GM18507 (cell line): Measurements from ENCODE around the gene ZEB2.
A peak's percentile ranks its signal among the peaks of the same experiment; 100 is the strongest.
"Not testable (repeated sequence)": the region's sequence is repeated elsewhere in the genome, so short reads cannot be mapped to it uniquely, and the experiment has no call there.

Experiments used
- DNase-seq: peaks from one replicate; pipeline ENCODE4 v3.0.0; 2011; ENCODE audit warnings: low read depth; ENCODE audit not compliant: insufficient read length; ENCODE audit errors: extremely low spot score
- FAIRE-seq: peaks from 2 replicates; lab custom pipeline; 2011; peaks lifted over from hg19 to GRCh38; lab: Jason Lieb, UNC

The ZEB2 gene

DNA sequence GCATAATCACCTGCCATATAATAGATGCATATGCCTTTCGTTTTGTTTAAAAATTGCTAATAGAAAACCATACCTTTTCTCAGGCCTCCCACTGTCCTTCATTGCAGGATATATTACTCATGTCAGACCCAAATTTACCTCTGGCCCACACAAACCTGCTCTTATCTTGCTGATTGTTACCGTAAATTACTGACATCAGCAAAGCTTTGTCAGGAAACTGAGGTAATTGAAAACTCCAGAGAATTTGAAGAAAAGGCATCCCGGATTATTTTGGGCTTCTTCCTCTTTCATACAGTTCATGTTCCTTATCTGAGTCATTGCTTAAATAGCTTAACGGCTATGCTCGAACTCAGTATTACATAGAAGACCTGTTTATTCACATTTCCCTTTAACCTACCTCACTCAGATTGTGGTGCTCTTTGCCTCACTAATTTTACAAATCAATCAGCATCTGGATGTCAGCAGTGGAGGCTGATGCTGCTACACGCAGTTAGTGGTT is 145.7 kb downstream of the ZEB2 start:
- DNase-seq: no peak
- FAIRE-seq: peak; percentile 46

DNA sequence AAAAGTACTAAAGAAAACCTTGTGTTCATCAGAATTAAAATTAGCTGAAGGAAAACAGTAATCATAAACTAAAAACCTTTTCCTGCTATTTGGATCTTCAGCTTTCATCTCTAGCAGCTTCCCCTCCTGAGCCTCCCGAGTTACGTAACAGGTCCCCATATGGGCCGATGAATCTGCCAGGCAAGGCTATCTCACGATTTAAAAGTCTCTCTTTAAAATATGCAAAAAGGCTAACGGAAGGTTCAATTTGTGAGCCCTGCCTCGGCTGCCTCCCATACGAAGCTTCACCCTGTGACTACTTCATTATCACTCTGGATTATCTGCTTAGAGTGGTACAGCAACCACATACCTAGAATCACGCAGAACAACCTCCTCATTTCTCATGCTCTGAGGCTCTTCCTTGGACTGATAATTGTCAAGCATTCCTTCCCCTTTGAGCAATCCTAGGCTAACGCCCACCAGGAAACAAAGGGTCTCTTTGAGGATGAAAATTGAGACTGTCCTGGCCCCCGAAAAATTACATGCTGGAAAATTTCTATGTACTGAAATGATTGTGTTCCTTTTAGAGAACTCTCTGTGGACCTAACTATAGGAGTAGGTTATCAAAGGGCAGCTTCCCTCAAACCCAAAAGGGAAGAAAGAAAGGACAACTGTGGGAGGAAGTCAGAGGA is 147.4 kb downstream of the ZEB2 start:
- DNase-seq: no peak

DNA sequence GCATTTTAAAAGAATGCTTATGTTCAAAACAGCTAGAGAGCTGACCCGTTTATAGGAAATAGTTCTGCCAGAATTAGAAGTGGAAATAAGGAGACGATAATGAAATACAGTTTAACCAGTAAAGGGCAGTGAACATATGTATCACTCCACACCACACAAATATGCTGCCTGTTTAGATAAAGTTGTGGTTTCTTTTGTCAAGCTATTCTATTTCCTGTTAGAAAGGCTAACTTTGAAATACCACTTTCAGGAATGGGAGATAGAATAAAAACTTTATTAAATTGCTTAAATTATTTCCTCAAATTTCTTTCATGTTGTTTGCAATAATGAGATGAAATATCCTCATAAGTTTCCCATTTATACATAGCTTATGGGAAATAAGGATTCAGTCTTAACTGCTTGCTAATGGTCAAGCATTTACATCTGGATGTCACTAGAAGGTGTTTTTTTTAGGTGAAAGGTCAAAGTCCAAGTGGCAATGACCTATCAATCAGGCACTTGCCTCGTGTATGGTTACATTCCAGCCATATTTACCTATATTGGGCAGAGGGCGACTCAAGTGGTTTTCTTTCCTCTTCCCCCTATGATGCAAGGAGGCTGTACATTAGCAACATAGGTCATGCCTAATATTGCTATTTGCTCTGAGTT is 148.9 kb downstream of the ZEB2 start:
- peak; percentile 68 for FAIRE-seq
- no peak for DNase-seq

More for the DNA sequence above, 147.4 kb downstream of the ZEB2 start:
- FAIRE-seq: no peak

DNA sequence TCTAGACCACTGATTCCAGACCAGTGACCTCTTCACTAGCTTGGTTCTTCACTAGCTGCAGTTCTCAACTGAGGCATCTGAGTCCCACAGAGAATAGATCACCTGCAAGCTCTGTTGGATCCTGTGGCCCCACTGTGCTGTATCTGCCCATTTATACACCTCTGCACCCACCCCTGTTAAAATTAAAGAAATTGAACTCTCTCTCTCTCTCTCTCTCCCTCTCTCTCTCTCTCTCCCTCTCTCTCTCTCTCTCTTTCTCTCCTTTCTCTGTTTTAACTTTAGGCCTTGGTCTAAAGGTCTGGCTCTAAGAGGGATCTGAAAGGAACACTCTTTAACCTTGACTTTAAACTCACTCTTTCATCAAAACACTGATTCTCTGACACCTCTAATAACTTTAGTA is 150.5 kb downstream of the ZEB2 start:
- FAIRE-seq: no peak

DNA sequence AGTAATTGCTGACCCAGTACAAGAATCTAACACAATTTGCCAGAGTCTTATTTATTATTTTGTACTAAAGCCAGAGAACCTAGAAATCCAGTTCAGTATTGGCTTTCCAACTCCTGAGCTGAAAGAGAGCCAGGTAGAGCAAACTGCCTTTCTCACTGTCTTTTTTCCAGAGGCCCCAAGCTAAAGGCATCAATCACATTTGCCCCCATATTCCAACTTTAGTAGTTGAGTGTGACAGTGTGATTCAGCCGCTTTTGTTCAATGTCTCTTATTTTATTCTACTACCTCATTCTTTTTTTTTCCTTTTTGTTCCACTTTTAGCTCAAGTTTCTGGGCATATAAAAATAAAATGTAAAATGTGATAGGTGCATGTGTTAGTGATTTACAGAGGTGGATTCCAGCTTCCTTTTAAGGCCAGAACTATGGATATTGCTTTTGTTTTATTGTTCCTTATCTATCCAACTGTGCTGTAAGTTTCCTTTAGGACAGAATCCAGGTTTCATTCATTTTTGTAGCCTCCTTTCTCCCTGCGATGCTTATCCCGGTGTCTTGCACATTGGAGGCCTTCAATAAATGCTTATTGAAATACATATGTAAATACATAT is 153.0 kb downstream of the ZEB2 start:
- FAIRE-seq: no peak
- no peak for DNase-seq

More for the DNA sequence above, 150.5 kb downstream of the ZEB2 start:
- DNase-seq: no peak

DNA sequence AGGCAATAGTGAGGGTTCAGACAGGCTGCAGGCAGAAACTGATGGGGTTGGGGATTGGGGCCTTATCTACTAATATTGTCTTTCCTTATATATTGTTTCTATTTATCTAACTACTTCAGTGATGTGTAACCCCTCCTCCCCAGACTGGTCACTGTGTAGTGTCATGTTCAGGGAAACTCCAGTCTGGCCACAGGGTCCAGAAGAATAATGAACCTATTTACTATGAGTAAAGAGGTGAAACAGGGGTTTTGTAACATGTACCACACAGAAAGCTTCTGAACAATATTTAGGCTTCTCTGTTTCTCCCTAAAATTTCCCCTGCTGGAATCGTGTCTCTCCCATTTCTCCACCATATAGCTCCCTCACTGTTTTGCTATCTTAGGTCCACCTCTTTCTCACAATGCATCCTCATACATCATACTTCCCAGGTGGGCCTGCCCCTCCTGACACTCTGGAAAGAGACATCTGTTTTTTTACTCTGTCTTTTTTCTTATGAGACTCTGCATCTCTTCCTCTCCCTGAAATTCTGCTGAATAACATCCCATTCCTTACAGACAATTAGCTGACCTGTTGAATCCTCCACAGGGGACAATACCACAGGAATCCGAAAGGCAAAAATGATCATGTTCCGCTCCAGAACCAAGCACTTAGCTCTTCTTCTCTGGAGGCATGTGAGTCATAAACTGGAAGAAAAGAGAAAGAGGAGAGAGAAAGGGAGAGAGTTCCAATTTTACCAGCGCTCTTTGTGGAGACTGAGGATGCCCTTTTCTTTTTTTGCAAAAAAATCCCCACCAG is 154.8 kb downstream of the ZEB2 start:
- FAIRE-seq (peak; percentile 41), DNase-seq (no peak)

GRCh38 chr2:144364247-144364646 is 155.7 kb downstream of the ZEB2 start:
- not testable (repeated sequence) for FAIRE-seq, DNase-seq

DNA sequence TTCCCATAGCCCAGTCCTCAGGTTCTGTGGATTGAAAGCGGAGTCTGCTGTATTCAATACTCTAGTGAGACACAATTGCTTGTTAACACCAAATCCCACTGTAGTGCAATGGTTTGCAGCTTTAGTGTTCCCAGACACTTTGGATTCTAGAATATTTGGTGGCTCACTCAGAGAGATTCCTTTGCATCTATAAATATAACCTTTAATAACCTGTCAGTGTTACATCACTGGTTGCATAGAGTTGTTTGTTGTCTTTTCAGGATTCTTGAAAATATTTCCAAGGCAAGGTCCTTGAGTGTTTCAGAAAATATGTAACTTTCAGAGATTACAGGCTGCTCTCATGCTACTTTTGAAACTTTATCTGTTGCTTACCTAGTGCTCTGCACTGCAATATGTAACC is 157.5 kb downstream of the ZEB2 start:
- DNase-seq (no peak), FAIRE-seq (no peak)

DNA sequence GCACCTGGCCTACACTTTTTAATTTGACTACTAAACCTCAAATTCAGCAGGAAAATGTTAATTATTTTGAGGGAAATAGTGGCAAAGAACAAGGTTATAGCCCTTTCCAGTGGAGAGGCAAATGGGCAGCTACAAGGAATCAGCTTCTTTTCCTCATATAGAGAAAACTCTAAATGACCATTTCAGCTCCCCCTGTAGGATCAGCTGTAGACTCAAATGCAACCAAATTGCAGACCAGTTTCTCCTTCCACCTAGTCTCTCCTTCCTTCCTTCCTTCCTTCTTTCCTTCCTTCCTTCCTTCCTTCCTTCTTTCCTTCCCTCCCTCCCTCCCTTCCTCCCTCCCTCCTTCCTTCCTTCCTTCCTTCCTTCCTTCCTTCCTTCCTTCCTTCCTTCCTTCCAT is 158.2 kb downstream of the ZEB2 start:
- FAIRE-seq (no peak), DNase-seq (no peak)

DNA sequence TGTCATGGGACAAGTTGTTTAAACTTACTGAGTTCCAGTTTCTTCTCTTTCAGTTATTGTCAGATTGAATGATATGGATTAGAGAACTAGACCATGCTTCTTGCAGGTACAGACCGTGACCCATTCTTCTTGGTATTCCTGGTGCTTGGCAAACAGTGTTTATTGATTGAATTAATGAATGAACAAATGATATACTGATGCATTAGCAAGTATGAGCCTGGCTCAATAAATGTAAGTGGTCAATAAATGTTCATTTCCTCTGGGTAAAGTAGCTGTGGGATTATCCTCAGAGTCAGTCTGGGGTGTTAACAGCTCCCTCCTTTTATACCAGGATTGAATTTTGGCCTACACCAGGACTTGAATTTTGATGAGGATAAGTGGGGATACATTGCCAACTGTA is 160.2 kb downstream of the ZEB2 start:
- no peak for DNase-seq
- FAIRE-seq: no peak

DNA sequence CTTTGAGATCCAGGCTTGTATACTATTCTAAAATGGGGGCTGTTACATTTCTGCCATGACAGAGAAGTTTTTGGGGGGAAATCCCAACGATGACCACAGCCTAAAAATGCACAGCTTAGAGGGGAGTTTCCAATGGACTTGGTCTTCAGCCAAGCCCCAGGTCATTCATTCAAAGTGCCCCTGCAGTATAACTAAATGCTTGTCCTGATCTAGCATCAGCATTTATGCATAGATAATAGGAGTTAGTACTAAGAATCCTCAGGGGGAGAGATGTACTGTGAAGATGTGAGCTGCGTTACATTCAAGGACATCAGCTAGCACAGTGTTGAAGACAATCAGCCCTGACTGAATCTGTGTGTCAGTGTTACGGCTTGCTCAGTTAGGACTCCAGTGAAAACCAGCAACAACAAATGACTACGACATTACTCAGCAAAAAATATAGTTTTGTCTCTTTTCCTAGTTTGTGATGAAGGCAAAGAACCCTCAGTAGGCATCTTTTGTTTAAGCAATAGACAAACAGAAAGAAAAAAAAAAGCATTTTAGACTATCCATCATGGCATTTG is 160.9 kb downstream of the ZEB2 start:
- DNase-seq (no peak), FAIRE-seq (peak; percentile 81)

GRCh38 chr2:144358374-144358964 is 161.4 kb downstream of the ZEB2 start:
- FAIRE-seq (no peak), DNase-seq (no peak)

GRCh38 chr2:144357623-144358373 is 162.1 kb downstream of the ZEB2 start:
- no peak for DNase-seq
- peak; percentile 82 for FAIRE-seq

DNA sequence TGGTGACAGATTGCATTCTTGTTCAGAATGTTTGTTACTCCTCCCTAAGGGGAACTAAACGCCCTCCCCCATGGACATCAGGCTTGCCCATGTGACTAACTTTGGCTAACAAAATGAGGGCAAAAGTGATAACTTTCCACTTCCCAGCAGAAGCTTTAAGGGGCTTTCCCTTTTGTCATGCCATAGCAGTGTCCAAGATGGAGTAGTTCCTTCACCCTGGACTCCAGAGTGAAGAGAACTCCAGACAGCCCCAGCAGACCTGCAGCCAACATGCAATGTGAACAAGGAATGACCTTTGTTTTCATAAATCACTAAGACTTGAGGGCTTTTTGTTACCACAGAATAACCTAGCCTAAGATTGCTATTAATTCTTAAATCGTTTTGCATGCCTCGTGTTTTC is 163.5 kb downstream of the ZEB2 start:
- DNase-seq (no peak), FAIRE-seq (no peak)

GRCh38 chr2:144354953-144355352 is 165.0 kb downstream of the ZEB2 start:
- DNase-seq (no peak), FAIRE-seq (peak; percentile 21)

- FAIRE-seq: no peak
- DNase-seq: no peak
Observed at GRCh38 chr2:144351687-144352086, 168.2 kb downstream of the ZEB2 start.

DNA sequence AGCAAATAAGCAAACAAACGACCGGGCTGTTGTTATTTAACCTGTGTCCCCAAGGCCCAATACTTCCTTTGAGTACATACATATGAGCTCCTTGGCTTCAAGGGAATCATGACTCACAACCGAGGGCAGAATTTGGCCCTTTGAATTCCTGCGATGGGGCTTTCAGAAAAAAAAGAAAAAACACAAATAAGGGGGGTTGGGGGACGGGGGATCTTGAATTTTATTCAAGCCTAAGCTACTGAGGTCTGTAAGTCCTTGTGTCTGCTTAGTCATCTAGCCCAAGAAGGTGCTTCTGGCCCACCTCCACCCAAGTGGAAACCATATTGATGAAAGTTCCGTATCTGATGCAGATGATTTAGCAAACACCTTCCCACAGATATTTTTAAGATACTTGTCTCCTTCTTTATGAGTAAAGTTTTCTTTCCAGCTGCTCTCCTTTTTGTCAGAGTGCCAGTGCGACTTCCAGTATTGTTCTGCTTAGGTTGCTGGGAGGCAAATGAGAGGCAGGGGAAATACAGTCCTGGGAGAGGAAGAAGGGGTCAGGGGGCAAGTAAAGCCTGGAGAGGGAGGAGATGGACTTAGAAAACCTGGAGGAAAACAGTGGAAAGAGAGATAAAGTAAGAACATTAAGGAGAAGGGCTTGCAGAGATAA is 169.6 kb downstream of the ZEB2 start:
- no peak for DNase-seq
- no peak for FAIRE-seq

DNA sequence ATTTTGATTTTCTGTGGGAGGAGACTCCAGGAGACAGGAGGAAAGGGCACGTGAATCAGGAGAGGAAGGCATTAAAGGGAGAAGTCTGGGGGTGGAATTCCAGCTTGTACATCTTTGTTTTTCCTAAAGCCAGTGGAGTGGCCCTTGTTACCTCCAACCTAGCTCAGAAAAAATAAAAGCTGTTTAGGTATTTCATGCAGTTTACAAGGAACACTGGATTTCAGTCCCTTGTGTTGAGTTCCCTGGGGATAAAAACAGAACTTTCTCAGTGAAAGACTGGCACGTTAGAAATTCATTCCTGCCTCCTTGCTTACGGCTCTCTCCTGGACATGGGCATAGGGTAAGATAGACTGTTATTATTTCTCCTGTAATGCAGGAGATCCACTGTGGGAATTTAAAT is 170.2 kb downstream of the ZEB2 start:
- DNase-seq: no peak
- FAIRE-seq: no peak
